ENCODE measurements around the gene ABHD16A.
"Not testable (repeated sequence)": the region's sequence is repeated elsewhere in the genome, so short reads cannot be mapped to it uniquely, and the experiment has no call there.

Gene ABHD16A

DNA sequence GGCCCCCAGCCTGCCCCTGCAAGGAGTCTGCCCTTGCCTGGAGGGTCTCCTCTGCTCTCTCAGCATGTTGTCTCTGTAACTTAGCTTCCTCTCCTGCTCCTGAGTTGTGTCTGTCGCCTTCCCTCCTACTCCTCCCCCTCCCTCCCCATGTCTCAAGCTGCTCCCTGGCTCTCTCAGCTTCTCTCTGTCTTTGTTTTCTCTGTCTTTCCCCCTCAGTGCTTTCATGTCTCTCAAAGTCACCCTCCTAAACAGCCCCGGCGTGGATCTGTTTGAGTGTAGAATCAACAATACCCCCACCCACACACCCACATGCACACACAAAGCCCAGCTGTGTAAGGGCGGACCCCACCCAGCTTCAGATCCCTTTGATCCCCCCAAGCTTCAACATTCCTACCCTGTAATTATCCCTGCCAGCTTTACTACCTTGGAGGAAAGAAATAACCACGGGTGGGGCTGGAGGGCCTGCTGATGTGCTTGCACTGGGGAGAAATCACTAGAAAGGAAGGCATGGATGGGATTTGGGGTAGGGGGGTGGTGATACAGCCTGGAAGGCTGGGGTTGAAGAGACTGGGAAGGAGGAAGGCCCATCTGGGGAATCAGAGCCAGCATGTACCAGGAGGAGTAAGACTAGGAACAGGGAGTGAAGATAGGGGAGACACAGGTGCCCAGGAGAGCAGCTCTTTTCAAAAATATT is 11.0 kb upstream of the ABHD16A start:
- no peak for DNase-seq

DNA sequence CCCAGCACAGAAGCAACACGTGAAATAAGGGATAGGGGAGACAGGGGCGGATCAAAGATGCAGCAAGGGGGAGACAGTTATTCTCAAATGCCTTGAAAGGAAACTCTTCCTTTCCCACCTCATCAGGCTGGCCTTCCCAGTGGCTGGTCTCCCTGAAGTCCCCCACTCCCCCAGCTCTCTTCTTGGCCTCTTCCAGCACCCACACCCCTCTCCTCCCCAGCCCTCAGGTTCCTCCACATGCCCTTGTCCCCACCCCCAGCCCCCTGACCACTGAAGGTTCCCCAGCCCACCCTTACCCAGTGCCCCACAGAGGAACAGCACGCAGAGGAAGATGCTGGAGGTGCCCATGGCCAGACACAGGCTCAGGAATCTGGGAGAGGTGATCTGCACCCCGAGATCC is 10.3 kb upstream of the ABHD16A start:
- no peak for DNase-seq

DNA sequence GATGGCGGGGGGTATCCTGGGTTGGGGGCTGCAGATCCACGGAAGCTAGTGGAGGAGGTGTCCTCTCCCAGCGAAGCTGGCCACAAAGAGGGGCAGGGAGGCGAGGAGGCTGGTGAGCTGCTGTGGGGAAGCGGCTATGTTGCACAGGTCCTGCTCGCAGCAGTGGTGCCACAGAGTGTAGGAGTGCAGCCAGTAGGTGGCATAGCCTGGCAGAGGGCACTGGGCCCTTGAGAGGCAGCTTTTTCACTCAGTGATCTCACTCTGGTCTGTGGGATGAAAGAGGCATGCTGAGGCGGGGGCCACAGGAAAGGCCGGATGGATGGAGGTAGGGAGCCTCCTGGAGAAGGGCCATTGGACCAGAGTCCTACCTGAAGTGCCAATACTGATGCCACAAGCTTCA is 9.2 kb upstream of the ABHD16A start:
- DNase-seq, result no peak

DNA sequence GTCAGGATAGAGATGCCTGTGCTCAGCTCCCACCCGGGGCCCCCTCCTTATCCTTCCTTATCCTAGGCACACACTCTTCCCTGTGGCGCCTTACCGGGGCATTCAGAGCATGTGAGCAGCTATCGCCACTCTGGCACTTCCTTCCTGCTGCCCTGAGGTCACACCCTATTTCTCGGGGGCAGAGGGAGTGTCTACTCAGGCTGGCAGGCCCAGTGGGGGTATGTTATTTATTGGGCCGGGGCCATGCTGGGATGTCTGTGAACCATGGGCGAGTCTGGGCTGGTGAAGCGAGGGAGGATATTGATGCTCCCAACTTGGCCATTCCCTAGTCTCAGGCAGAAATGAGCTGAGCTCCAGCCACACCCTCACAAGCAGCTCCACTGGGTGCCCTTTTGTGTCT is 8.1 kb upstream of the ABHD16A start:
- DNase-seq, result no peak

DNA sequence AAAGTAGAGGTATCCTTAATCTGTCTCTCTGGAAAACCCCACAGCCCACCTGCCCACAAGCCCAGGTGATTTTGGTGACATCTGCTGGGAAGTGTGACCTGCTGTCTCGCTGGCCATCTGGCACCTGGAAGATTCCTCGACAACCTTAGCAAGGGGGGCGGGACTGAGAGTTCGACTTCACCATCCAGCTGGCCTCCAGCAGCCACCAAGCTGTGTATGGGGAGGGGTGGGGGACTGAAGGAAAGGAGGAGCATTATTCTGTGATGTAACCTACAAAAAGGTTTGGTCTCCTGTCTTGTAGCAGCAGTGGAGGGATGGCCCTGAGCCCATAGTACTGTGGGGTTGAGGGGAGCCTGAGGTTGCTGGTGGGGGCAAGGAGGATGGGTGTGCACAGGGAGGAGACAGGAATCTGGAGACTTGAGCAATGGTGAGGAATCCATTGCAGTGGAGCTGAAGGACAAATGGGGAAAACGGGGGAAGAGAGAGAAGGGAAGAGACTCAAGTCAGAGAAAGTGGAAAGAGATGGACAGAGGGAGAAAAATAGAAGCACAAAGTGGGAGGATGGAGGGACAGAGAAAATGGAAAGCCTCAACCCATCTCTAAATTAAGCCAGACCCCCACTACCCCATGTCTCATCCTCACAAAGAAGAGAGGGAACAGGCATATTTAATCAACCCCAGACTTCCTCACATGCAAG is 7.5 kb upstream of the ABHD16A start:
- DNase-seq, result no peak

DNA sequence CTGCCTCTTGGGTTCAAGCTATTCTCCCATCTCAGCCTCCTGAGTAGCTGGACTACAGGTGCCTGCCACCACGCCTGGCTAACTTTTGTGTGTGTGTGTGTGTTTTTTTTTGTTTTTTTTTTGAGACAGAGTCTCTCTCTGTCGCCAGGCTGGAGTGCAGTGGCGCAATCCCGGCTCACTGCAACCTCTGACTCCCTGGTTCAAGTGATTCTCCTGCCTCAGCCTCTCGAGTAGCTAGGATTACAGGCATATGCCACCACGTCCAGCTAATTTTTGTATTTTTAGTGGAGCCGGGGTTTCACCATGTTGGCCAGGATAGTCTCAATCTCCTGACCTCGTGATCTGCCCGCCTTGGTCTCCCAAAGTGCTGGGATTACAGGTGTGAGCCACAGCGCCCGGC is 6.0 kb upstream of the ABHD16A start:
- not testable (repeated sequence) for DNase-seq

DNA sequence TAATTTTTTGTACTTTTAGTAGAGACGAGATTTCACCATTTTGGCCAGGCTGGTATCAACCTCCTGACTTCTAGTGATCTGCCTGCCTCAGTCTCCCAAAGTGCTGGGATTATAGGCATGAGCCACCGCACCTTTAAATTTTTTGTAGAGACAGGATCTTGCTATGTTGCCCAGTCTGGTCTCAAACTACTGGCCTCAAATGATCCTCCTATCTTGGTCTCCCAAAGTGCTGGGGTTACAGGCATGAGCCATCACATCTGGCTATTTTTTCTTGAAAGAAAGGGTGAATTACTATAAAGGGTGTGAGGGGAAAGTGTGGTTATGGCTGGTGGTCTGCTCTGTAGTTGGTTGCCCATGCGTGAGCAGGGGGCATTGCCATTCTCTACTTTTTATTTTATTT is 5.1 kb upstream of the ABHD16A start:
- DNase-seq, result no peak

DNA sequence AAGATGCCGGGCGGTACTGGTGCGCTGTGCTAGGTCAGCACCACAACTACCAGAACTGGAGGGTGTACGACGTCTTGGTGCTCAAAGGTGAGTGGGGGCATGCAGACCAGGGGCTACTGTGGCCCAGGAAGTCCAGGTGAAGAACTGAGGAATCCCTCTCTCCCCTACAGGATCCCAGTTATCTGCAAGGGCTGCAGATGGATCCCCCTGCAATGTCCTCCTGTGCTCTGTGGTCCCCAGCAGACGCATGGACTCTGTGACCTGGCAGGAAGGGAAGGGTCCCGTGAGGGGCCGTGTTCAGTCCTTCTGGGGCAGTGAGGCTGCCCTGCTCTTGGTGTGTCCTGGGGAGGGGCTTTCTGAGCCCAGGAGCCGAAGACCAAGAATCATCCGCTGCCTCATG is 4.6 kb upstream of the ABHD16A start:
- DNase-seq, result no peak

DNA sequence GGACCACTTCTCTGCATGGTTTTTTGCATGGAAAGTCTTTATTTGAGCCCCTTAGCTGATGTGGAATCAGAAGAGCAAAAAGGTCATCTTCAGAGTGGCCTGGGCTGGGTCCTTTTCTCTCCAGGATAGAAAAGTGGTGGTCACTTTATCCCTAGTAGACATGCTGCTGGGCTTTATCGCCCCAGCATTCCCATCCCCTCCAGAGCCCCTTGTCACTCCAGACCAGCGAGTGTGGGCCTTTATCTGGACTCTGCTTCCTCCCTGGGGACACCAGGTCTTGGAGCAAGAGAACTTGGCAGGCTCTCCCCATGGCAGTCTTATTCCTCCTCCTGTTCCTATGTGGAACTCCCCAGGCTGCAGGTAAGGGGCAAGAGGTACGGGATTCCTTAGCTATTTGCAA is 3.5 kb upstream of the ABHD16A start, which contains the start of gene LY6G6F:
TSS of gene LY6G6F (plus strand) at position 268 of the 400 bp plus-strand sequence. CDS start at position 309, 41 bp downstream.
- DNase-seq, result no peak

DNA sequence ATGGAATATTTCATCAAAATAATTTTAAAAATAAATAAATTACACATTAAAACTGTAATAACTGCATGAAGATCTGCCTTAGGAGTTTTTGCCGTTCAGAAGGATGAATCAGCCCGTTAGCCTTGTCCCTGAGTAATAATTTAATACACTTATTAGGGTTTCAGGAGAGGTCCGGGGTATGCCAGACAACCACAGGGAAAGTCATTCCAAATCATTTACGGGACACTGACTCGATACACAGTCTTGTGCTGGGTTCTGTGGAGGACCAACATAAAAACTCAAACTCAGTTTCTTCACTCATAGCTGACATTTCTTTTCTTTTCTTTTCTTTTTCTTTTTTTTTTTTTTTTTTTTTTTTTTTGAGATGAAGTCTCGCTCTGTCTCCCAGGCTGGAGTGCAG is 2.8 kb upstream of the ABHD16A start:
- no peak for DNase-seq

DNA sequence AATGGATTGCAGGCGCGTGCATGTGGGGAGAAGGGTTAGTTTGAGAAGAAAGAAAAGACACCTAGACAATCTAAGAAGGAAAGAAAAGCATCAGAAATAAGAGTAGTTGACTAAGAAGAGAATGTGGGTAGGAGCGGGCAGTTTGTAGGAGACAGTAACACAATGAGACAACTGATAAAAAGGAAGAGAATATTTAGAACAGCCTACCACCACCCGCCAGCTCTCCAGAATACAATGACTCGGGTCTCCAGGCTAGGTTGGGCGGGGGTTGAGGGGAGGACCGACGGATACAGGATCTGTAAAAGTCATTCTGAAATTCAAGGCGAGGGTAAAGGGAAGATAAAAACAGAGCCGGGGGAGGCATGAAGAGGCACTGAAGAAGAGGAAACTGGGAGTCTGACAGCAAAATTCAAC is 712 bp downstream of the ABHD16A start:
- DNase-seq, result peak; percentile 7

DNA sequence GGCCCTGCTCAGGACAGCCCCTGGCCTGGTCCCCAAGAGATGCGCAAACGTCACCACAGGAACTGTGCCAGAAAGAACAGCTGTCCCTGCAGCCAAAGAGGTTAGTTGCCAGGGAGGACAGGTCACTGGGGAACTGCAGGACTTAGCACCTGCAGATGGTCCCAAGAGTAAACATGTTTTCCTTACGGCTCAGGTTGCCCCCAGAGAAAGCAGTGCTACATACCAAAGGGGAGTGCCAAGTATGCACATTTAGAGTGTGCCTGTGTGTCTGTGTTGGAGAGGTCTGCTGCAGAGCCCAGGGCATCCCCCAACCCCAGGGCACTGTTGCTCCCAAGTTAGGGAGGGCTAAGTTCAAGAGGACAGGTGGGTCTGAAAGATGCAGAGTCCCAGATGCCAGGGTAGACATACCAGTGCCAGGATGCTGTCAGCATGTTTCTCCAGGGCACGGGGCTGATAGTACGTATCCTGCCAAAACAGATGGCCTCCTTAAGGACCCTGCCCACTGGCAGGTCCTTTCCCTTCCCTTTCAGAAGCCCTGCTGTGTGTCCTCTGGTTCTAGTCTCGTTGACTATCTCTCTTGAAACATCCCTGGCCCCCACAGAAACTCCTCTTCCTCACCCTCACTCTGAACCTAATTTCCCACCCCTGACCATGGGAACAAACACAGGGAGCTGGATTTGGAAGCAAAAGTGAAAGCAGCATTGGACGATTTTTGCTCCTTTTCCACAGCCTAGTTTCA is 1.3 kb downstream of the ABHD16A start:
- DNase-seq, result no peak

DNA sequence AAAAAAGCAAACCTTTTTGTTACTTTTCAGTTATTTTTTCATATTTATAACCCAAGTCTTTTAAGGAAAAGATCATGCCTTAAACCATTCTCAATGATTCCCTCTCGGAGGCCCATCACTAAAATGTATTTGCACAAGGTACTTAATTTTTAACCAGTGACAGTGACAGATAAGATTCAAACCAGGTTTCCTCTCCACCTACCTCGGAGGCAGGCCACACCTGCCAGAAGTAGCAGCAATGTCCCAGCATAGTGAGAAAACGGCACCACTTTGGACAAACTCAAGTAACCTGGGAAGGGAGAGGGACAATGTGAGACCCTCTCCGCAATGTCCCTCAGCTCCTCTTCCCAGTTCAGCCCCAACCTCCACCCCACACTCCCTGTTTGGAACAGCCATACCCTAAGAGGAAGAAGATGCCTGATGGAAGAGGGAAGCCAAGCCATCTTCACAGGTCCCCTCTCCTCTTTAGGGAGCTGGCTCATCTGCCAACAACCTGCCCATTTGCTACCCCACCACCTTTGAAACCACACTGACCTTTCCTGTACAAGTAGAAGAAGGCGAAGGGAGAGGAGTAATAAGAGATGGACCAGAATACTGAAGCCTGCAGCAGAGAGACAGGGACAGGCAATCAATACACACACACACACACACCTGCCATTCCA is 2.3 kb downstream of the ABHD16A start:
- no peak for DNase-seq

DNA sequence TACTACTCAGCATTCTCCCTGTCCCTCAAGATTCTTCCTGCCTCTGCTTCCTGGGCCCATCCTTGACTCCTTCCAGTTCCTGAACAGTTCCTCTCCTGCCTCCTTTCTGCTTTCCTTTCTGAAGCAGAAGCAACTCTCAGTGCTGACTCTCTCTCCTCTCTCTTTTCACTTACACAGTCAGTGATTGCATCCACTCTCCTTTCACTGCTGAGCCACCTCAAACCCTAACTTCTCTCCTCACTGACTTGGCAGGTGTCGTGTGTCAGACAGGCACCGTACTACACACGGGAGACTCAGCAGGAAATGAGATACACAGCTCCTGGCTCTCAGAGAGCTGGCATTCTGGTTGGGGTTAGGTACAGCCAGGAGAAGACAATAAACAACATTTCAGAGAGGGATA is 5.6 kb downstream of the ABHD16A start:
- DNase-seq, result no peak

DNA sequence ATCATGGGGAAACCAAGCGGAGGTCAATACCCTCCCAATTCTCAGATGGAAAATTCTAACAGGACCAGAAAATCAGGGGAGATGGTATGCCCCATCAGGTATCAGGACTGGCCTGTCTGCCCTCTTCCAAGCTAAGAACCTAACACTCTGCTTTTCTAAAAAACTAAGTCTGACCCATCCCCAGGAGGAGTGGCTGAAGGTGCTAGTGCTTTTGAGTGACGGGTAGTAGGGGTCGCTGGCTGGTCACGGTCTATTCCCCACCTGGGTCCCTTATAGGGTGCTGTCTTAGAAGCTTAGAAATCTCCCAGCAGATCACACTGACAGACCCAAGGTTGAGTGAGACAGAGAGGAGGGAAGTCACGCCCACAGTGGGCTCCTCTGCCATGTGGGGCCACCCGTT is 9.6 kb downstream of the ABHD16A start:
- no peak for DNase-seq

DNA sequence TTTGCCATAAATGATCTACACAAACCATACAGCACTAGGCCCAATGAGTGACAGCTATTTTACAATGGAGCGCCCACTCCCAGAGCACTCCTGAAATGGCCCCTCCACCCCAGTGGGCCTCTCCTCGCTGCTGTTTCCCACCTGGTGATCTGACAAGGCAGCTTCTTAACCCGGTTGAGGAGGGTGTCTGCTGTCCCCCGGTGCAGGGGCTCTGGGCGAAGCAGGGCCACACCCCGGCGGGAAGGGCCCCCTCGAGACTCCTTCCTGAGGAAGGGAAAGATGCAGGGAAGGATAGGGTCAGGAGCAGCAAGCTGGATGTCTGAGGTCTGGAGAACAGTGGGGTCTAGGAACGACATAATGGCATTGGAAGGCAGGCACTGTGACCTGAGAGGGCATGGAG is 10.2 kb downstream of the ABHD16A start:
- no peak for DNase-seq

DNA sequence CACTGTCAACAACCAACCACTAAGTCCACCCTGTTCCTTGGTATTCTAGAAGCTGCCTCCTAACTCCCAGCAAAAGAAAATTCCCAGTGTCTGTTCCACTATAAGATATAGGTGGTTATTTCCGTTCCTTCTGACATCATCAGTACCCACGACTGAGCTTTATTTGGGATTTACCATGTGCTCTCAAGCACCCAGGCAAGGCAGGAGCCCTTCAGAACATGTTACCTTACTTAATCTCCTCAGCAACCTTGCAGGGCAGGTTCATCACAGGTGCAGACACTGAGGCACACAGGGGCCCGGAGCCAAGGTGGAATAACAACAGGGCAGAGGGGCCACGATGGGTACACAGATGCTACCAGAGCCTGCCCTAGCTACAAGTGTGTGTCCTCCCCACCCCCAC is 10.8 kb downstream of the ABHD16A start:
- no peak for DNase-seq

DNA sequence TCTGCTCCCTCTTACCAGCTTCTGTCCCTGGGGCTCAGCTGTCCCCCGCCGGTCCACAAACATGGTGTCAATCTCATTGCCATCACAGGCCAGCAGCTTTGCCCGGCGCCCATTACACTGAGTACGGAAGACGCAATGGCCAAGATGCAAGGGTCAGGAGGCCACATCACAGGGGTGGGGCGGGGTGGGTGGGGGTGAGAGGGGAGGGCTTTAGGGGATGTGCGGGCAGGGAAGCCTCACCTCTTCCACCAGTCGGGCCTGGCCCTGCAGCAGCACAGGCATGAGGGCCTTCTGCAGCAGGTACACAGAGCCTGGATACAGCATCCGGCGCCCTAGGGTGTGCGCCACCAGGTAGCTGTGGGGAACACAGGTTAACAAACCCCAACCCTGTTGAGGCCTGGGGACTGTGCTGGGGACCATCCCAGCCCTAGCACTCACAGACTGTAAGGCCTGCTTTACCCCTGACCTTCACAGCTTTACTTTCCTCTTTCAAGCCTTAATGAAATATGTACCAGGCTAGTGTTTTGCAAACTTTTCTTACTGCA is 11.5 kb downstream of the ABHD16A start:
- no peak for DNase-seq

DNA sequence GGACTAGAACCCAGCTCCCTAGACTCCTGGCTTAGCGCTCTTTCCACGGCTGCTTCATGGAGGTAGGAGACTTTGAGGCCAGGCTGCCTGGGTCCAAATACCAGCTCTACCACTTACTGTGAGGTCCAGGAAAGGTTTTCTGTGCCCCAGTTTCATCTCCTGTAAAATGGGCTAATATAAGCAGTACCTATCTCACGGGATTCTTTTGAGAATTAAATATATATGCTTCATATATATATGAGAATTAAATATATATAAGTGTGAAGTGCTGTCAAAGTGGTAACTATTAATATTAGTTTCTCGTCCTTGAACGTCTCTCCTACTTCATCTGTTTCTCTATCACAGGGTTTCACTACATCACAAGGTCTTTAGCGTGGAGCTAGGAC is 12.1 kb downstream of the ABHD16A start:
- no peak for DNase-seq

DNA sequence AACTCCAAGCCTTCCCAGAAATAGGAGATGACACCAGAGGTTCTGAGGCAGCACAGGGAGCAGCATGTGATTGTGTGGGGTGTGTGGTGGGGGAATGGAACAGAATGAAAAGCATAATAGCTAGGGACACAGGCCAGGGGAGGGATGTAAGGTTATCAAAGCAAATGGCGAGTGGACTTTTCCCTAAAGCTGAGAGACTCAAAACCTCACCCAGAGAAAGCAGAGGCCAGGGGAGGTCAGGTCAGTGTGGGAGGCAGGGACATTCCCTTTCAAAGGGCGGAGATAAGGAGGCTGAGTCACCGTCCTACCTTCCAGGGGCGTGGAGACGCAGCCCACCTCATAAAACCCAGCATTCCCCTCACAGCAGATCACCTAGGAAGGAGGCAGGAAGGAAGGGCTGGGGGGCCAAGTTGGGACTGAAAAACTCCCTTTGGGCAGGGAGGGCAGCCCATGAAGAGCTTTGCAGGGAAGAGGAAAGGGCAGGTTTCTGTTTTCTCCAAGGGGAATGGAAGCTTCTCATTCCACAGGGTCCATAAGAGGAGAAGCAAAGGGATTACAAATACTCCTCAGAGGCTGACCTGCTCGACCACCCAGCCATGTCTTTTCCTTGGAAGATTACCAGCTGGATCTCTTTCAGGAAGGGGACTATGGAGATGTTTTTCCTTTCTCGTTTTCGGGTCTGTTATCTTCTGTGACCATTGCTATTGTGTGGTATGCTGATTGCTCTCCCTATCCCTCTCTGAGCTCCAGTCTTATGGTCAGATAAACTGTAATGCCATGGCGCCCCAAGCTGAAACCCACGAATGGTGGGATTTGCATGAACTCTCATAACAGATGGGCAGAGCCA is 12.7 kb downstream of the ABHD16A start:
- DNase-seq, result no peak

DNA sequence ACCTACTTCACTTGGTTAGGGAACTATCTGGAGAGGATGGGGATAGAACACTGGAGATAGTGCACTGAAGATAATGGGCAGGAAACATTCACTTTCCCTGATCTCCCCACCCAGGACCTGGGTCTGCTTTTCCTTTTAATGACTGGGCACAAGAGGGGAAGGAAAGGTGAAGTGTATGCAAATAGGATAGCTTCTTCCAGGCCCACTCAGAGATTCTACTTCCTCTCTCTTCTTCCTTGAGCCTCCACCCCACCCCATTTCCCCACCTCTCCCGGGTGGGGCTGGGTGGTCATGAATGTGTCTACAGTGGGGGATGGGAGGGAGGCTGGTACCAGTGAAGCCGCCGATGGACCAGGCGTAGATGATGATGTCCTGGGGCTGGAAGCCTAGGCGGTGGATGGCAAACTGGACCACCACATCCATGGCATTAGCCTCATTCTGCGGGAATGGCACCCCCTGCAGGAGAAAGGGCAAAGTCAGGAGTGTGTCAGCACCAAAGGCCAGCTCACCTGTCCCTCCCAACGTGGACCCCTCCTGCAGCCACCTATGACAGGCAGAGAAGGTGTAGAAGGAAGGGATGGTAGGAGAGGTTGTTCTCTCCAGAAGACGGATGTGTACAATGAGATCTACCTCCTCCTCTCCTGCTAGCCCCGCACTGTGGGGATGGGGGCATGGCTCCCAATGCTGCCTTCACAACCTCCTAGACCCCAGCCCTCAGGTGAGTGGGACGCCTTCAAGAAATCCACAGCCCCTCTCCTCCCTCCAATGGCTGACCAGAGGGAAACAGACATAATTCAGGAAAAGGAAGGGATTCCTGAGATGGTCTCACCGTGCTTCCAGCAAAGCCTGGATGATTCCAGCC is 13.6 kb downstream of the ABHD16A start:
- DNase-seq, result no peak
